Activated CD8-positive, alpha-beta memory T cell treated with anti-CD3 and anti-CD28 coated beads, Interleukin-2, amount 10 ng/mL, durations not matched to agents 7 days and 5 days (primary cell): Measurements from ENCODE around the gene CHRM5. TPM values are rescaled to one million over a fixed set of nuclear protein-coding genes. Genes with fewer than 3 reads are reported as not detected.
A peak's percentile ranks its signal among the peaks of the same experiment; 100 is the strongest.
"Not testable (repeated sequence)": the region's sequence is repeated elsewhere in the genome, so short reads cannot be mapped to it uniquely, and the experiment has no call there.

Experiments used
- ATAC-seq: fragments of 150-1000 bp; cut with Tn5 transposase; one replicate; pipeline ENCODE4 v1.10.0; 2021; ENCODE audit warnings: moderate library complexity
- CTCF ChIA-PET: fragments of 350-600 bp; sonication (Branson Sonifier 250); formaldehyde crosslinking; loops from one replicate; lab custom pipeline; 2021; ENCODE audit warnings: antibody characterized with exemption; lab: Charles Lee
- DNase-seq: peaks from one replicate; pipeline ENCODE4 v3.0.0-alpha.2; 2020
- H3K27ac Mint-ChIP-seq: one replicate; pipeline ENCODE4 v1.8.0; 2021; ENCODE audit warnings: mild to moderate bottlenecking, mixed read lengths
- H3K27me3 Mint-ChIP-seq: one replicate; pipeline ENCODE4 v1.8.0; 2021; ENCODE audit warnings: mixed read lengths
- H3K36me3 Mint-ChIP-seq: one replicate; pipeline ENCODE4 v1.8.0; 2021; ENCODE audit warnings: mild to moderate bottlenecking, mixed read lengths
- H3K4me1 Mint-ChIP-seq: one replicate; pipeline ENCODE4 v1.8.0; 2021; ENCODE audit warnings: mixed read lengths
- H3K4me3 Mint-ChIP-seq: one replicate; pipeline ENCODE4 v1.8.0; 2021; ENCODE audit warnings: mild to moderate bottlenecking, moderate library complexity, mixed read lengths
- H3K9me3 Mint-ChIP-seq: one replicate; pipeline ENCODE4 v1.8.0; 2022; ENCODE audit warnings: low read depth, mixed read lengths
- total RNA-seq, 2 experiments: library from RNA; stranded (reverse); gene quantifications; one replicate each; pipeline ENCODE4 v1.2.3, GENCODE V29; 2021

Gene CHRM5
- total RNA-seq, 2 experiments from 2014 or later: not detected

DNA sequence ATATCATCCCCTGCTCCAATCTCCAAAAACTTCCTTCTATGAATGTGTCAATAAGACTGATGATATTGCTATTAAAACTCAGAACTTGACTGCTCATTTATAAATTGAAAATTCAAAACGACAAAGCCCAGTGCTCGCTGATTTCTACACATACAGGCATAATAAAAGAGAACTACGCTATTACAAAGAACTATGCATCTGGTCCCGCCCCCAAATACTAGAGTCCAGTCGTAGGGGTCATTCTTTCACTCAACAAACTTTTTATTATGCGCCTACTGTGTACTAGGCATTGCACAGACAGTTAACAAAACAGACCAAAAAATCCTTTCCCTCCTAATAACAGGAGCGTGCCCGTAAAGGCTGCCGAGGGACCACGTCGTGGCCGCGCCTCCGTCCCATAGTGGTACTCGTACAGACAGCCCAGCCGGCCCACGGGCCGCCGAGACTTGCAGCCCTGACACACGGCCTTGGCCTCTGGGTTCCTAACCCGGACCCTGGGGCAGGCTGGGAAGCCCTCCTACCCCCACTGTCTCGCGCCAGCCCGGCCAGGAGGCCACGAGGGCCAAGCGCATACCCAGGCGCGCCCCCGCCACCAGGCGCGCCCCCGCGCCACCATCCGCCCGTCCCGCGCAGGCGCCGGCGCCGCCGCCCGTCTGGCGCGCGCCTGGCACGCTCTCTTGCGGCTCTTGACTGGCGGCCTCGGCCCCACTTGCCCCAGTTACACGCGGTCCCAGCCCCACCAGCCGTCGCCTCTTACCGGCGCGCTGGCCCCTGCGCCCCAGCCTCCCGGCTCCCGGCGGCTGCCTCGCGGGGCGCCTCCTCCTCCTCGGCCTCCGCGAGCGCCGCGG is 70.0 kb downstream of the CHRM5 start:
- DNase-seq (peak; percentile 77), ATAC-seq (peak; percentile 82)
- peak overlapping the region; percentile 84 for H3K4me3 Mint-ChIP-seq
- H3K27me3 Mint-ChIP-seq: no peaks in the 10 kb centered on the region
- no peaks in the 10 kb centered on the region for H3K9me3 Mint-ChIP-seq
- peaks cover 25% of the 10 kb centered on the region for H3K4me1 Mint-ChIP-seq
- peaks cover 2% of the 10 kb centered on the region for H3K36me3 Mint-ChIP-seq
- H3K27ac Mint-ChIP-seq: peak overlapping the region; percentile 88
- CTCF ChIA-PET: interaction anchor here (0.6 to 1.0 kb wide), 4 partner anchors 24 to 1473 kb away, joined by 3 read pairs; no protein-coding TSS in a partner anchor

DNA sequence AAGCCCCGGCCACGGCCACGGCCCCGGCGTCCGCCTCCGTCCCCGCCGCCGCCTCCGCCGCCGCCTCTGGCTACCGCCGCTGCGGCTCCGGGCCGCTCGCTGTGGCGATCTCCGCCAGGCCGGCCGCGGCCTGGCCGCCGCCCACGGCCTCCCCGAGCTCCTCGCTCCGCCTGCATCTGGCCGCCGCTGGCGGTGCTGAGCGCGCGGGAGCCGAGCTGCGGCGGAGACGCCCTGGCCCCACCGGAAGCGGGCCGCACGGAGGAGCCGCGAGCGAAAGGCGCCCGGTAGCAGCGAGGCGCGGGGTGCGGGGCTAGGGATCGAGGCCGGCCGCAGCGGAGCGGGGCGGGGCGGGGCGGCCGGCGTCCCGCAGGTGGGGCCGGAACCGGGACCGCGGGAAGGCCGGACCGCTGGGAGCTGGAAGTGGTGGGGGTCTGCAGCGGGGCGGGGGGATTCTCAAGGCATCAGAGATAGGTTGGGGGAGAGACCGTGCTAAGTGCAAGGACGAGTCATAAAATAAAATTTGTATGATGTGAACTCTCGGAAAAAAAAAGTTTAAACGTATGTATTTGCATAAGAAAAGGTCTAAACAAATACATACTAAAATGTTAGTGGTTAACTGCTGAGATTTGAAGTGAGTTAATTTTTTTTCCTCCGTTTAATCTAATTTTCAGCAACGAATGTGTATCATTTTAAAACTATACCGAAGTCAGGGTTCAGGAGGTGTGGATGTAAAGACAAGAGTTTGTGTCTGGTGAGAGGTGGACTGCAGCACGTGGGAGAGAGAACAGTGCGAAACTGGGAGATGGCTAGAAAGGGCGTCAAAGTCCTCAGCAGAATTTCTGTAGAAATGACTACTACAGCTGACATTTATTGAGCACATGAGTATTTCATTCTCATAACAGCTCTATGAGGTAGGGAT is 70.8 kb downstream of the CHRM5 start, which contains the start of gene AVEN:
AVEN (minus strand) TSS at position 334 of the 919 bp plus-strand sequence; CDS start at position 176, 158 bp downstream.
- Mint-ChIP-seq H3K4me1 (peaks cover 30% of the 10 kb centered on the region), H3K9me3 (no peaks in the 10 kb centered on the region), H3K36me3 (peaks cover 2% of the 10 kb centered on the region), H3K4me3 (peak within 1 kb of the TSS; percentile 84), H3K27me3 (no peaks in the 10 kb centered on the region), H3K27ac (peak within 1 kb of the TSS; percentile 88)
- ATAC-seq (peak; percentile 79), DNase-seq (peak; percentile 66)
- CTCF ChIA-PET: interaction anchor here (0.6 to 1.8 kb wide), 6 partner anchors 20 to 1472 kb away, joined by 3 to 4 read pairs (median 3); partner anchors contain the start of genes EMC4 and KATNBL1

DNA sequence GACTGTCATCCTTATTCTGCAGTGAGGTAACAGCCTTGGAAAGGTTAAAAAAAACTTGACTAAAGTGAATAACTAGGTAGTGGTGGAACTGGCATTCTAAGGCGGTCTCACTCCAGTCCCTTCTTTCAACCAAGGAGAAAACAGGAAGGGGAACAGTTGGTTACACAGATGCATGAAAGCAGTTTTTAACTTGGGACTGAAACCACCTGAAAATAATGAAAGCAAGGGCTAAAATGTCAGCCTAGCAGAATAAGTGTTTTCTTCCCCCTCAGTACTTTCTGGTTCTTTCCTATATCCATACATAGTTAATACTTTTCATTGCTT is 71.5 kb downstream of the CHRM5 start:
- CTCF ChIA-PET: interaction anchor here (0.6 to 1.8 kb wide), 4 partner anchors 9 to 170 kb away, joined by 3 to 4 read pairs (median 4); partner anchors contain the start of gene KATNBL1
- Mint-ChIP-seq H3K27me3 (no peaks in the 10 kb centered on the region), H3K36me3 (peaks cover 2% of the 10 kb centered on the region)

DNA sequence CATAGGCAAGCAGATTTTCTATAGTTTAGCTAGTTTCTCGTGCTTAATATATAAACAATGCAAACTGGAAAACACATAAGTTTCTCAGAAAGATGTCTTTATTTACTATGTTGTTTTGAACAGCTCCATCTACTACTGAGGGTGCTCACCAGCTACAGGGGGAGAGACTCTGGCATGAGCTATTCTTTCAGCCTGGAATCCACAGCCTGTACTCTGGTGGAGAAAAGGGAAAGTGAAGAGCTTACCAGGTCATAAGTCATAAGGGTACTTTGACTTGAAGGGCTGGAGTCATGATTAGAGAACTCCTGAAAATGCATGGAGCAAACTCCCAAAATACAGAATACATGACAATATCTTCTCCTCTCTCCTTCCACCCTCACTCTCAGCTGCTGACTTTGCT is 75.1 kb downstream of the CHRM5 start:
- Mint-ChIP-seq H3K9me3 (no peaks in the 10 kb centered on the region), H3K27ac (no peak overlapping the region), H3K4me1 (peaks cover 19% of the 10 kb centered on the region), H3K27me3 (peaks cover 4% of the 10 kb centered on the region), H3K36me3 (no peaks in the 10 kb centered on the region), H3K4me3 (no peak overlapping the region)
- ATAC-seq: no peak
- DNase-seq: no peak
- CTCF ChIA-PET: no interaction called here

More for the DNA sequence above, 71.5 kb downstream of the CHRM5 start:
- Mint-ChIP-seq H3K9me3 (no peaks in the 10 kb centered on the region), H3K4me1 (peaks cover 30% of the 10 kb centered on the region), H3K27ac (peak overlapping the region; percentile 63), H3K4me3 (peak overlapping the region; percentile 84)
- no peak for ATAC-seq
- DNase-seq: no peak

DNA sequence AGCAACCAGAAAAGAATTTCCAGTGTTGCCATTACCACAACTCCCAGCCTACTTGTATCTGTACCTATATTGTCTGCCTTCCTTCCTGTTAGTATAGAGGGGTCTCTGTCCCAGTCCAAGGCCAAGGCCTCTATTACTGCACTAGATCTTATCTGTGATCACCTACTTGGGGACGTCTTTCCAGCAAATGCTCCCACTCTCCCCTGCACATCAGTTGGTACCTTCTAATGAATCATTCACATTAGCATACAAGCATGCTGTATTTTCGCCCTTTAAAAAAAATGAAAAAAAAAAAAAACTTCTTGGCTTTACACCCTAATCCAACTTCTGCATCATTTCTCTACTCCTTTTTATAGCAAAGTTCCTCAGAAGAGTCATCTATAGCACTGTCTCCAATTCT is 75.5 kb downstream of the CHRM5 start:
- no peak for ATAC-seq
- H3K4me1 Mint-ChIP-seq: peaks cover 19% of the 10 kb centered on the region
- CTCF ChIA-PET: no interaction called here
- peaks cover 6% of the 10 kb centered on the region for H3K27me3 Mint-ChIP-seq
- no peak overlapping the region for H3K27ac Mint-ChIP-seq
- DNase-seq: no peak
- peaks cover 1% of the 10 kb centered on the region for H3K36me3 Mint-ChIP-seq
- no peaks in the 10 kb centered on the region for H3K9me3 Mint-ChIP-seq
- H3K4me3 Mint-ChIP-seq: no peak overlapping the region

DNA sequence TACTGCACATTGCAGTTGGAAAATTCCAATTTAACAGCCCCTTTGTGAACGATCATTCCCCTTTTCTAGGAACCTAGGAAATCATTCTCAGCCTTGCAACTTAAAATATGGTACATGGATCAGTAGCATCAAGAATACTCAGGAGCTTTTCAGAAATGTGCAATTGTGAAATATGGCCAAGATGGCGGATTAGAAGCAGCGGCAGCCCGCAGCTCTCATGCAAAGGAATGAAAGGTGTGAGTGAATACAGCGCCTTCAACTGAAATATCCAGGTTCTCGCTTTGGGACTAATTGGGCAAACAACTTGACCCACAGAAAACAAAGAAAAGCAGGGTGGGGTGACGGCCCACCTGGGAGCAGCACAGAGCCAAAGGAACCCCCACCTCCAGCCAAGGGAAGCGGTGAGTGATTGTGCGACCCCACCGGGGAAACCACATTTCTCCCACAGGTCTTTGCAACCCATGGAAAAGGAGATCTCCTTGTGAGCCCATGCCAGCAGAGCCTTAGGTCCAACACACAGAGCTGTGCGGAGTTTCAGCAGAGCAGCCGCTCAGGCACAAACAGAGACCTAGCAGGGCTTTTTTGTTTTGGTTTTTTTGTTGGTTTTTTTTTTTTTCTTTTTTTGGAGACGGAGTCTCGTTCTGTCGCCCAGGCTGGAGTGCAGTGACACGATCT is 78.3 kb downstream of the CHRM5 start:
- peaks cover 12% of the 10 kb centered on the region for H3K27me3 Mint-ChIP-seq
- peaks cover 19% of the 10 kb centered on the region for H3K36me3 Mint-ChIP-seq
- H3K4me1 Mint-ChIP-seq: peaks cover 7% of the 10 kb centered on the region
- H3K4me3 Mint-ChIP-seq: no peak overlapping the region
- H3K9me3 Mint-ChIP-seq: peaks cover 17% of the 10 kb centered on the region
- H3K27ac Mint-ChIP-seq: no peak overlapping the region
- ATAC-seq: no peak
- DNase-seq: no peak
- CTCF ChIA-PET: no interaction called here

DNA sequence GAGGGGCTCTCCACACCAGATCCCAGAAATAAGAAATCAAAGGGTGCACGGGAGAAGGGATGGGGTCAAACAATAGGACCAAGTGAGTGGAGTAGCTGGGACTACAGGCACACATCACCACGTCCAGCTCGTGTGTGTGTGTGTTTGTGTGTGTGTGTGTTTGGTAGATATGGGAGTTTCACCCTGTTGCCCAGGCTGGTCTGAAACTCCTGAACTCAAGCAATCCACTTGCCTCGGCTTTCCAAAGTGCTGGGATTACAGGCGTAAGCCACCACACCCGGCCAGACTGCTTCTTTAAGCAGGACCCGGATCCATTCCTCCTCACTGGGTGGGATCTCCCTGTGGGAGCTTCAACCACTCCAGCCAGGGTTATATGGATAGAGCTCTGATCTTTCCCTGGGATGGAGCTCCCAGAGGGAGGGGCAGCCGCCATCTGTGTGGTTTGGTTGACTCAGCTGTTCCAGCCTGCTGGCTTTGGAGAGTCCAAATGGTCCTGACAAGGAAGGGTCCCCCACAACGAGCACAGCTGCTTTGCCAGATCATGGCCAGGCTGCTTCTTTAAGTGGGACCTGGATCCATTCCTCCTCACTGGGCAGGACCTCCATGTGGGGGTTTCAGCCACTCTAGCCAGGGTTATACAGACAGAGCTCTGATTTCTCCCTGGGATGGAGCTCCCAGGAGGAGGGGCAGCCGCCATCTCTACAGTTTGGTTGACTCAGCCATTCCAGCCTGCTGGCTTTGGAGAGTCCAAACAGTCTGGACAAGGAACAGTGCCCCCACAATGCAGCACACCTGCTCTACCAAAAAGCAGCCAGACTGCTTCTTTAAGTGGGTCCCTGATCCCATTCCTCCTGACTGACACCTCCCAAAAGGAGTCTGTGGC is 79.8 kb downstream of the CHRM5 start:
- H3K36me3 Mint-ChIP-seq: peaks cover 20% of the 10 kb centered on the region
- H3K9me3 Mint-ChIP-seq: peaks cover 17% of the 10 kb centered on the region
- ATAC-seq (no peak), DNase-seq (no peak)
- H3K27ac Mint-ChIP-seq: no peak overlapping the region
- H3K4me3 Mint-ChIP-seq: no peak overlapping the region
- peaks cover 12% of the 10 kb centered on the region for H3K27me3 Mint-ChIP-seq
- H3K4me1 Mint-ChIP-seq: peaks cover 6% of the 10 kb centered on the region
- CTCF ChIA-PET: interaction anchor here (0.5 to 1.2 kb wide), 2 partner anchors 8 to 15 kb away, joined by 3 read pairs; no protein-coding TSS in a partner anchor

DNA sequence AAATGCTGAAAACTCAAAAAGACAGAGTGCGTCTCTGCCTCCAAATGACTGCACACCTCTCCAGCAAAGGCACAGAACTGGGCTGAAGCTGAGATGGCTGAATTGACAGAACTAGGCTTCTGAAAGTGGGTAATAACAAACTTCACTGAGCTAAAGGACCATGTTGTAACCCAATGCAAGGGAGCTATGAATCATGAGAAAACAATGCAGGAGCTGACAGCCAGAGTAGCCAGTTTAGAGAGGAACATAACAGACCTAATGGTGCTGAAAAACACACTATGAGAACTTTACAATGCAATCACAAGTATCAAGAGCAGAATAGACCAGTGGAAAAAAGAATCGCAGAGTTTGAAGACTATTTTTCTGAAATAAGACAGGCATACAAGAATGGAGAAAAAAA is 80.8 kb downstream of the CHRM5 start:
- H3K36me3 Mint-ChIP-seq: peaks cover 20% of the 10 kb centered on the region
- no peak overlapping the region for H3K4me3 Mint-ChIP-seq
- peaks cover 12% of the 10 kb centered on the region for H3K27me3 Mint-ChIP-seq
- CTCF ChIA-PET: no interaction called here
- DNase-seq (no peak), ATAC-seq (no peak)
- H3K9me3 Mint-ChIP-seq: peaks cover 17% of the 10 kb centered on the region
- H3K4me1 Mint-ChIP-seq: no peaks in the 10 kb centered on the region
- no peak overlapping the region for H3K27ac Mint-ChIP-seq

DNA sequence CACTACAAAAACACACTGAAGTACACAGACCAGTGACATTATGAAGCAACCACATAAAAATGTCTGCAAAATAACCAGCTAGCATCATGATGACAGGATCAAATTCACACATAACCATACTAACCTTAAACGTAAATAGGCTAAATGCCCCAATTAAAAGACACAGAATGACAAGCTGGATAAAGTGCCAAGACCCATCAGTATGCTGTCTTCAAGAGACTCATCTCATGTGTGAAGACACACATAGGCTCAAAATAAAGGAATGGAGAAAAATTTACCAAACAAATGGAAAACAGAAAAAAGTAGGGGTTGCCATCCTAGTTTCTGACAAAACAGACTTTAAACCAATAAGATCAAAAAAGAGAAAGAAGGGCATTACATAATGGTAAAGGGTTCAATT is 82.1 kb downstream of the CHRM5 start:
- H3K27ac Mint-ChIP-seq, H3K4me3 Mint-ChIP-seq, ATAC-seq, H3K4me1 Mint-ChIP-seq, DNase-seq: not testable (repeated sequence)
- H3K9me3 Mint-ChIP-seq: peaks cover 17% of the 10 kb centered on the region
- H3K27me3 Mint-ChIP-seq: peaks cover 12% of the 10 kb centered on the region
- CTCF ChIA-PET: interaction anchor here (0.6 to 1.1 kb wide), 3 partner anchors 10 to 87 kb away, joined by 3 read pairs; no protein-coding TSS in a partner anchor
- H3K36me3 Mint-ChIP-seq: peaks cover 20% of the 10 kb centered on the region

DNA sequence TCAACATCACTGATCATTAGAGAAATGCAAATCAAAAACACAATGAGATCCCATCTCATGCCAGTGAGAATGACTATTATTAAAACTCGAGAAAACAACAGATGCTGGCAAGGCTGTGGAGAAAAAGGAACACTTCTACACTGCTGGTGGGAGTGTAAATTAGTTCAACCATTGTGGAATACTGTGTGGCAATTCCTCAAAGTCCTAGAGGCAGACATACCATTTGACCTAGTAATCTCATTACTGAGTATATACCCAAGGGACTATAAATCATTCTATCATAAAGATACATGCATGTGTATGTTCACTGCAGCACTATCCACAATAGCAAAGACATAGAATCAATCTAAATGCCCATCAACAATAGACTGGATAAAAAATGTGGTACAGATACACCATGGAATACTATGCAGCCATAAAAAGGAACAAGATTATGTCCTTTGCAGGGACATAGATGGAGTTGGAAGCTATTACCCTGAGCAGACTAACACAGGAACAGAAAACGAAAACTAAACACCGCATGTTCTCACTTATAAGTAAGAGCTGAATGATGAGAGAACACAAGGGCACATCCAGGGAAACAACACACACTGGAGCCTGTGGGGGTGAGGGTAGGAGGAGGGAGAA is 85.9 kb downstream of the CHRM5 start:
- CTCF ChIA-PET: no interaction called here
- Mint-ChIP-seq H3K9me3 (peaks cover 15% of the 10 kb centered on the region), H3K4me1 (no peaks in the 10 kb centered on the region), H3K36me3 (peaks cover 17% of the 10 kb centered on the region), H3K27me3 (peaks cover 6% of the 10 kb centered on the region), H3K4me3 (no peak overlapping the region), H3K27ac (no peak overlapping the region)
- ATAC-seq: no peak
- DNase-seq: no peak

DNA sequence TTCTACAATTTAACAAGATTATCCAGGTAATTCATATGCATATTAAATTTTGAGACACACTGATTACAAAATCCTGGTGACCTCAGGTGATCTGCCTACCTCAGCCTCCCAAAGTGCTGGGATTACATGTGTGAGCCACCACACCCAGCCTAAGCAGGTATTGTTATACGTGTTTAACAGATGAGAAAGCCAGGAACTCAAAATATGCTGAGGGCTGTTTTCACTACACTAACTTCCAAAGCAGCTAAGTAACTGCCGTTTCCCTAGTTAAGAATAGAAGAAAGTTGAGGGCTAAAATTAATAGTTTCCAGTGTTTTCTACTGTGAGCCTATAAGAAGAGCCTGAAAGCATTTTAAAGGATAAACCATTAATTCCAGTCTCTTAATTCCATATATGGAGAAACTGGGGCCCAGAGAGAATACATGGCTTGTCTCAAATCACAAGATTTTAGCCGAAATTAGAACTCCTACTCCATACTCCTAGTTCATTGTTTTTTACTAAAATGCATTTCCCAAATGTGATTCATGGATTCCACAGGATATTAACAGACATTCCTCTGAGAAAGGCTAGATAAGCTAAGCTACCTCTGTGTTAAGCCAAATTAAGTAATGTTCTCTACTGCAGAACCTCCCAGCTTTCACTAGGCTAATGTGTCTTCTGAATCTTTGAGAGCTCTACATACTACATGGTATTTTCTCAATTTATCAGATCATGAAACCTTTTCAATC is 87.7 kb downstream of the CHRM5 start:
- Mint-ChIP-seq H3K4me3 (no peak overlapping the region), H3K27me3 (peaks cover 4% of the 10 kb centered on the region), H3K36me3 (peaks cover 5% of the 10 kb centered on the region), H3K9me3 (peaks cover 3% of the 10 kb centered on the region), H3K4me1 (no peaks in the 10 kb centered on the region), H3K27ac (no peak overlapping the region)
- CTCF ChIA-PET: no interaction called here
- DNase-seq (no peak), ATAC-seq (no peak)
